Measurements from ENCODE around the gene PLCH1.

DNA sequence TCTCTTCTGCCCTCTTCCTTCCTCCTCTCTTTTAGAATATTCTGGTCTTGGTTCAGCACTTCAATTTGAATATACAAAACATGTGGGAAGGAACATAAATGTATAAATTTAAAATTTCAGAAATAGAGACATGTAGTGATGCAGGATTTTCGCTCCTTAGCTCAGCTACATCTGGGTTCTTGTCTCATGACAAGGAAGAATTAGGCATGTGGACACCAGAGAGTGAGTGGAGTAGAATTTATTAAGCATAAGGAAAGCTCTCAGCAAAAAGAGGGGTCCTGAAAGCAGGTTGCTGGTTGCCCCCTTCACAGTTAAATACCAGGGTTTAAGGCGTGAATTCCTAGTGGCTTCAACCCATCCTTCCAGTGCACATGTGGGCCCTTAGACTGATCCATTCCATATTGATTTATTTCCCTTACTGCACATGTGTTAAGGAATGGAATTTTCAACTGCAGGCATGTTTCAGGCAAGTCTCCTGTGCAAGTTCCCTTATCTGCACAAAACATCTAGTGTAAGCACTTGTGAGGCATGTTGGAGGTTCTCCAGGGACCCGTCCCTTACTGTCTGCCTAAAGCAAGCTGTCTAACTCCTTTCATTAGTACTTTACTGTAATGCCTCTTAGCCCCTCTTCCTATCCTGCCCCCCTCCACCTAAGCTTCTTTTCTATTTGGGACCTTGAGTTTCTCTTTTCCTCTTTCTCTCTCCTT is 318.2 kb downstream of the PLCH1 start:
- TF ChIP-seq TAF1 (IDR thresholded peaks at IDR 0.05; ENCODE audit: low read depth, low read length) (no peak), PAX5 (IDR thresholded peaks at IDR 0.05; ENCODE audit: insufficient read depth, low read length, severe bottlenecking) (no peak)

All from GM12891 (cell line).